Peyer's patch (tissue), 4 donors: Measurements from ENCODE around the gene CCDC201. TPM values are rescaled to one million over a fixed set of nuclear protein-coding genes. Genes with fewer than 3 reads are reported as not detected.

Source experiments
- DNase-seq, 3 donors: peaks; one replicate each; pipeline ENCODE4 v3.0.0-alpha.2; 2017 to 2019
- H3K27ac ChIP-seq, 4 donors: fragments of 200-600 bp; sonication (generic); one replicate each; pipeline ENCODE4 v1.5.1; 2016 to 2019
- H3K27me3 ChIP-seq, 2 donors: fragments of 200-600 bp; sonication (generic); one replicate each; pipeline ENCODE4 v1.5.1; 2019
- H3K36me3 ChIP-seq, 3 donors: fragments of 200-600 bp; sonication (generic); one replicate each; pipeline ENCODE4 v1.5.1; 2016 to 2019
- H3K4me1 ChIP-seq, 4 donors: fragments of 200-600 bp; sonication (generic); one replicate each; pipeline ENCODE4 v1.5.1; 2016 to 2019
- H3K4me3 ChIP-seq, 4 donors: fragments of 200-600 bp; sonication (generic); 1 replicate in 3 of 4; 2 replicates in 1 of 4; pipeline ENCODE4 v1.5.1; 2016 to 2019; ENCODE audit warnings: mild to moderate bottlenecking in 1 of 4
- H3K9me3 ChIP-seq, 4 donors: fragments of 200-600 bp; sonication (generic); one replicate each; pipeline ENCODE4 v1.5.1; 2016 to 2019; ENCODE audit warnings: mild to moderate bottlenecking in 1 of 4
- CTCF ChIP-seq, 6 experiments: fragments of 450-650 bp in 4 of 6; fragments of 200-600 bp in 2 of 6; sonication (generic) in 1 of 6; IDR thresholded peaks; one replicate each; pipeline ENCODE4 v1.5.1; 2017 to 2019; ENCODE audit warnings: antibody characterized with exemption in 6 of 6, mild to moderate bottlenecking in 3 of 6, moderate library complexity in 1 of 6
- POLR2A ChIP-seq, 2 donors: fragments of 450-650 bp; IDR thresholded peaks; one replicate each; pipeline ENCODE4 v1.5.1; 2017; ENCODE audit warnings: antibody characterized with exemption in 2 of 2, mild to moderate bottlenecking in 2 of 2, moderate library complexity in 2 of 2
- total RNA-seq, 4 donors: library from RNA; depleted of rRNA; stranded (reverse); fragments of >200 nt; gene quantifications; one replicate each; pipeline ENCODE4 v1.1.0, GENCODE V29; 2016

The CCDC201 gene
- total RNA-seq, 4 donors from 2014 or later, result not detected

DNA sequence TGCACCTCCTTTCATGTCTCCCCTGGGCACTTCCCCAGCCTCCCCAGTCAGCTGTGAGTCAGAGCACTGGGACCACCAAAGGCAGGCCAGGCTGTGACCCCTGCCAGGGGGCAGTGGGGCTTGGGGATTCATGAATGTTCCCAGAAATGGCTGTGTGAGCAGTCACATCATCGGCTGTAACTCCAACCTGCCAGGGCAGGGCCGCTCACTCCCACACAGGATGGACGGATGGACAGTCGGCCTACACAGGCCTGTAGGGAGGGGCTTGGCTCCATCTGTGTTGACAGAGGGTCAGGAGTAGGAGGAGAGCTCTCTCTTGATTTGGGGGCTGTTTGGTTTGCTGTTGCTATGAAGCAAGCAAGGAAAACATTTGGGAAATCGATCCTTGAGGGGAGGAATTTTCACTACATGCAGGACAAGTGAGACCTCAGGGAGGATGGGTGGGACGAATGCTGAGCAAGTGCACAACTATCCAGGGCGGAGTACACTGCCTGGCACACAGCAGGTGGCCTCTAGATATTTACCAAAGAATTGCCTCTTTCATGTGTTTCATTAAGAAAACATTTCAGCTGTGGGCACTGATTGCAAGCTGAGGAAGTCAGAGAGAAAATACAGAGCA, 12.5 kb upstream of the CCDC201 start:
- no peak for DNase-seq
- Histone ChIP-seq H3K4me3 (no peak overlapping the region), H3K27ac (no peak overlapping the region), H3K4me1 (peaks cover 0 to 13% (median 0%) of the 10 kb centered on the region in 4 donors), H3K36me3 (no peaks in the 10 kb centered on the region), H3K9me3 (no peaks in the 10 kb centered on the region), H3K27me3 (peaks cover 0 to 5% of the 10 kb centered on the region in 2 donors)
- no peak for TF ChIP-seq POLR2A (IDR thresholded peaks at IDR 0.05)
- TF ChIP-seq CTCF (IDR thresholded peaks at IDR 0.05), result no peak

GRCh38 chr7:45884136-45884535, 11.3 kb upstream of the CCDC201 start:
- H3K4me1 ChIP-seq, result peaks cover 0 to 13% (median 0%) of the 10 kb centered on the region in 4 donors
- H3K4me3 ChIP-seq, result no peak overlapping the region
- H3K27ac ChIP-seq, result no peak overlapping the region
- DNase-seq, result no peak
- TF ChIP-seq POLR2A (IDR thresholded peaks at IDR 0.05) (no peak), CTCF (IDR thresholded peaks at IDR 0.05) (no peak)
- H3K36me3 ChIP-seq, result no peaks in the 10 kb centered on the region
- peaks cover 0 to 5% of the 10 kb centered on the region in 2 donors for H3K27me3 ChIP-seq
- no peaks in the 10 kb centered on the region for H3K9me3 ChIP-seq

GRCh38 chr7:45882465-45882810, 9.6 kb upstream of the CCDC201 start:
- Histone ChIP-seq H3K27ac (no peak overlapping the region), H3K4me1 (no peaks in the 10 kb centered on the region), H3K36me3 (no peaks in the 10 kb centered on the region), H3K9me3 (peaks cover 0 to 6% (median 3%) of the 10 kb centered on the region in 4 donors), H3K27me3 (no peaks in the 10 kb centered on the region), H3K4me3 (no peak overlapping the region)
- DNase-seq, result no peak
- TF ChIP-seq POLR2A (IDR thresholded peaks at IDR 0.05) (no peak), CTCF (IDR thresholded peaks at IDR 0.05) (no peak)

- Histone ChIP-seq H3K4me3 (no peak overlapping the region), H3K4me1 (no peaks in the 10 kb centered on the region), H3K27ac (no peak overlapping the region), H3K27me3 (no peaks in the 10 kb centered on the region), H3K36me3 (no peaks in the 10 kb centered on the region), H3K9me3 (peaks cover 0 to 6% (median 3%) of the 10 kb centered on the region in 4 donors)
- no peak for TF ChIP-seq CTCF (IDR thresholded peaks at IDR 0.05)
- no peak for TF ChIP-seq POLR2A (IDR thresholded peaks at IDR 0.05)
- DNase-seq, result no peak
Observed at GRCh38 chr7:45881759-45882464, 9.0 kb upstream of the CCDC201 start.

DNA sequence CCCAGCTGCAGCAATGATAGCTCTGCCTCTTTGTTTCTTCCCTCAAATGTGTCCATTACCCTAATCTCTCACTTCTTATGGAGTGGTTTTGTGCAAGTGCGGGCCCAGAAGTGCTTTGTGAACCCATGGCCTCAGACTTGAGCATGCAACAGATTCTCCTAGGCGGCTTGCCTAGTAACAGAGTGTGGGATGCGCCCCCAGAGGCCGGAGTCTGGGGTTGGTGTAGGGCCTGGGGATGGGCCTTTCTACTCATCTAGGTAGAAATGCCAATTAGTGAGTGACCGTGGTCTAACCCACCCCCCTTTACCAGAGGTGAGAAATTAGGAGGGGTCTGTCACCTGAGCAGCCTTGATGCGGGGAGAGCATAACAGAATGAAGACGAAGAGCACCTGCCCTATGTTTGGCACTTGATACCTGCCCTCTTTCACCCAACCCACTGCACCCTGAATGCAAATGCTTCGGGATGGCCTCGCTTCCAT, 8.4 kb upstream of the CCDC201 start:
- Histone ChIP-seq H3K4me1 (no peaks in the 10 kb centered on the region), H3K27me3 (no peaks in the 10 kb centered on the region), H3K36me3 (no peaks in the 10 kb centered on the region), H3K27ac (no peak overlapping the region), H3K9me3 (peaks cover 0 to 6% (median 3%) of the 10 kb centered on the region in 4 donors), H3K4me3 (no peak overlapping the region)
- no peak for DNase-seq
- TF ChIP-seq POLR2A (IDR thresholded peaks at IDR 0.05), result no peak
- TF ChIP-seq CTCF (IDR thresholded peaks at IDR 0.05), result no peak
